ENCODE results near the gene ARRDC5.
"Not testable (repeated sequence)": the region's sequence is repeated elsewhere in the genome, so short reads cannot be mapped to it uniquely, and the experiment has no call there.

Gene ARRDC5

DNA sequence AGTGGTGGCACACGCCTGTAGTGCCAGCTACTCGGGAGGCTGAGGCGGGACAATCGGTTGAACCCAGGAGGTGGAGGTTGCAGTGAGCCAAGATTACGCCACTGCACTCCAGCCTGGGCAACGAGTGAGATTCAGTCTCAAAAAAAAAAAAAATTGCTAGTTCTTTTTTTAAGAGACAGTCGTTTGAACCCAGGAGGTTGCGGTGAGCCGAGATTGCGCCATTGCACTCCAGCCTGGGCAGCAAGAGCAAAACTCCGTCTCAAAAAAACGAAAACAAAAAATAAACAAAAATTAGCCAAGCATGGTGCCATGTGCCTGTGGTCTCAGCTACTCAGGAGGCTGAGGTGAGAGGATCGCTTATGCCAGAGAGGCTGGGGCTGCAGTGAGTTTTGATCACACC is 1.8 kb downstream of the ARRDC5 start:
- H3K9me3 Mint-ChIP-seq, H3K4me3 Mint-ChIP-seq: not testable (repeated sequence)

DNA sequence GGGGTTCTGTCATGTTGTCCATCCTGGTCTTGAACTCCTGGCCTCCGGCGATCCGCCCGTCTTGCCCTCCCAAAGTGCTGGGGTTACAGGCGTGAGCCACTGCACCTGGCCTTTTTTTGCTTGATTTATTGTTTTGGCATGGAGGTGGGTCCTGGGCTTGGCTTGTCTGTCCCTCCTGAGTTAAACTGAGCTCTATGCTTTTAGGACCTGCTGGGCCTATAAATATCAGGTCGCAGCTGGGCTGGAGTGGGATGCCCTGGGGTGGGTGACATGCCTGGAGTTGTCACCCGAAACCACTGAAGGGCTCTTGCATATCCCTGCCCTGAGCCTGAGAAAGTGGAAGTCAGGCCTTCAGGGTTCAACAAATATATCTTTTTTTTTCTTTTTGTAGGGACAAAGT is 5.5 kb downstream of the ARRDC5 start:
- ATAC-seq (replicated peaks) = no peak
- no peak for DNase-seq
- Mint-ChIP-seq H3K4me3 (no peak overlapping the region), H3K36me3 (peaks cover 0 to 2% of the 10 kb centered on the region in 2 donors), H3K27me3 (no peaks in the 10 kb centered on the region), H3K4me1 (peaks cover 15 to 32% of the 10 kb centered on the region in 2 donors), H3K9me3 (no peaks in the 10 kb centered on the region), H3K27ac (no peak overlapping the region)

More for the DNA sequence above, 1.8 kb downstream of the ARRDC5 start:
- not testable (repeated sequence) for DNase-seq; ATAC-seq (replicated peaks); H3K36me3 Mint-ChIP-seq; H3K27me3 Mint-ChIP-seq; H3K27ac Mint-ChIP-seq
- H3K4me1 Mint-ChIP-seq = peaks cover 4 to 22% of the 10 kb centered on the region in 2 donors

DNA sequence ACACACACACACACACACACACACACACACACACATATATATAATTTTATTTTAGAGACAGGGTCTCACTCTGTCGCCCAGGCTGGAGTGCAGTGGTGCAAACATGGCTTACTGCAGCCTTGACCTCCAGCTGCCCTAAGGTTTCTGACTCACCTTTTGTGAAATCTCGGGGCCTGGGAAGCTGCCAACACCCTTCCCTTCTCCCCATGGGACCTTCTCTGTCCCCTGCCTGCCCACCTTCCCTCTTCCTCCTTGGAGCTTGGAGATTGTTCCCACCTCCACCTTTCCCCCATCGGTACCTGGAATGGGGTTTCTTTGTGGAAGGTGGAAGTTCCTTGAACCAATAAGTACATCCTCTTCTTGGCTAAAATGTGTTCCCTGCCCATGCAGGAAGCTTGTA is 6.3 kb downstream of the ARRDC5 start:
- ATAC-seq (replicated peaks) = no peak
- Mint-ChIP-seq H3K4me3 (no peak overlapping the region), H3K9me3 (no peaks in the 10 kb centered on the region), H3K36me3 (peaks cover 0 to under 1% of the 10 kb centered on the region in 2 donors), H3K27me3 (no peaks in the 10 kb centered on the region), H3K27ac (no peak overlapping the region), H3K4me1 (peaks cover 13 to 25% of the 10 kb centered on the region in 2 donors)
- DNase-seq = no peak

DNA sequence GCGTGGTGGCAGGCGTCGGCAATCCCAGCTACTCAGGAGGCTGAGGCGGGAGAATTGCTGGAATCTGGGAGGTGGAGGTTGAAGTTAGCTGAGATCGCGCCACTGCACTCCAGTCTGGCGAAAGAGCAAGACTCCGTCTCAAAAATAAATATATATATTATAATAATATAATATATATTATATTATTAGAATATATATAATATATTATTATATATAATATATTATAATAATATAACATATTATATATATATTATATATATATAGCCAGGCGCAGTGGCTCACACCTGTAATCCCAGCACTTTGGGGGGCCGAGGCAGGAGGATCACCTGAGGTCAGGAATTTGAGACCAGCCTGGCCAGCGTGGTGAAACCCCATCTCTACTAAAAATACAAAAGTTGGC is 9.7 kb downstream of the ARRDC5 start:
- not testable (repeated sequence) for ATAC-seq (replicated peaks); H3K27ac Mint-ChIP-seq; DNase-seq; H3K27me3 Mint-ChIP-seq; H3K4me3 Mint-ChIP-seq; H3K9me3 Mint-ChIP-seq
- peaks cover 9 to 10% of the 10 kb centered on the region in 2 donors for H3K36me3 Mint-ChIP-seq
- H3K4me1 Mint-ChIP-seq = peaks cover 13 to 25% of the 10 kb centered on the region in 2 donors

DNA sequence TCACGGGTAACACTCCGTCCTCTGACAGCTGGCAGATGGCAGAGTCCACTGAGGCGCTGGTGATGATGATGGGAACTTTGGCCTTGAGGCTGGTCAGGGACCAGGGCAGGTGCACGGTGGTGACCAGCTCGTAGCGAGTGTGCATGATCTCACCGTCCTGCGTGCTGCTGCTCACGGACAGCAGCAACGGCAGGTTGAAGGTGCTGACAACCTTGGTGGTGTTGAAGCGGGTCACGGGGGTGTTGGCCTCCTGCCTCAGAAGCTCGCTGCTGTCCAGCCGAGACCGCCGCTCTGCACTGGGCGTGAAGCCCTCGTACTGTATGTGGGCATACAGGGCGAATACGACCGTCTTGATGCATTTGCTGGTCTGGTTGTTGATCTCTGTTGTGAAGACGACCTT is 11.6 kb downstream of the ARRDC5 start:
- H3K27me3 Mint-ChIP-seq = no peaks in the 10 kb centered on the region
- H3K27ac Mint-ChIP-seq = no peak overlapping the region
- ATAC-seq (replicated peaks) (no peak), DNase-seq (no peak)
- H3K9me3 Mint-ChIP-seq = no peaks in the 10 kb centered on the region
- H3K4me3 Mint-ChIP-seq = no peak overlapping the region
- H3K36me3 Mint-ChIP-seq = peaks cover 9 to 10% of the 10 kb centered on the region in 2 donors
- H3K4me1 Mint-ChIP-seq = peaks cover 11 to 19% of the 10 kb centered on the region in 2 donors

DNA sequence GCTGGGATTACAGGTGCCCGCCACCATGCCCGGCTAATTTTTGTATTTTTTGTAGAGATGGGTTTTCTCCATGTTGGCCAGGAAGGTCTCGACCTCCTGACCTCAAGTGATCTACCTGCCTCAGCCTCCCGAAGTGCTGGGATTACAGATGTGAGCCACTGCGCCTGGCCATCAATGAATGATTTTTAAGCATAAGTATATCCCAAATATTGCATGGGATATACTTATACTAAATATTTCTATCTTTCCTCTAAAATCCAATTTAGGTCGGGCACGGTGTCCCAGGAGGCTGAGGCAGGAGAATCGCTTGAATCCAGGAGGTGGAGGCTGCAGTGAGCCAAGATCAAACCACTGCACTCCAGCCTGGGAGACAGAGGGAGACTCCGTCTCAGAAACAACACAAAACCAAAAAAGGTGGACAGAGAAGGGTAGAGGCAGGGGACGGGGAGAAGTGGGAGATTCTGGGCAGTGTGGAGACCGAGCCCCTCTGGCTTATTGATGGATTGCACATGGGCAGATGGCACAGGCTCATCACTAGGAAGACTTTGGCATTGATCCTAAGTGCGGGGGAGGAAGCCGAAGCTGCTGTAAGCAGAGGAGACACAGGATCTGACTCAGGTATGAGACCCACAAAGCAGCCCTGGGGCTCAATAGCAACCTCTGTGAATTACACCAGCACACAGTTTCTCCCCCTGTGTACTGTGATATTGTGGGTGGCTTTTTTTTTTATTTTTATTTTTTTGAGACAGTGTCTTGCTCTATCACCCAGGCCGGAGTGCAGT is 13.5 kb downstream of the ARRDC5 start:
- Mint-ChIP-seq H3K4me3 (peak overlapping the region in 1 of 2 donors; percentile 48), H3K4me1 (peaks cover 0 to under 1% of the 10 kb centered on the region in 2 donors), H3K36me3 (peaks cover 9 to 10% of the 10 kb centered on the region in 2 donors), H3K27ac (no peak overlapping the region), H3K27me3 (no peaks in the 10 kb centered on the region), H3K9me3 (no peaks in the 10 kb centered on the region)
- ATAC-seq (replicated peaks) (no peak), DNase-seq (no peak)

DNA sequence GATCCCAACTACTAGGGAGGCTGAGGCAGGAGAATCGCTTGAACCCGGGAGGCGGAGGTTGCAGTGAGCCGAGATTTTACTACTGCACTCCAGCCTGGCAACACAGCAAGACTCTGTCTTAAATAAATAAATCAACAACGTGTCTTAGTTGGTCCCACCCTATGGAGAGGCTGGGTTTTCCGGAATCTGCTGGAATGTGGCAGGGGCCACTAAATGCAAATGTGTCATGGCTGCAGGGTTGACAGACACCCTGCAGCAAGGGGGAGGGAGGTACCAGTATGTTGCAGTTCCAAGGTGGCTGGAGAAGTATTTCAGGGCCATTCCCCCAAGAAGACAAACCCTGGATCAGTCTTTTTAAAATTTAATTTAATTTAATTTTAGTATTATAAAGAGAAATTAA is 14.9 kb downstream of the ARRDC5 start:
- H3K4me1 Mint-ChIP-seq; H3K4me3 Mint-ChIP-seq; ATAC-seq (replicated peaks); H3K9me3 Mint-ChIP-seq; DNase-seq; H3K27ac Mint-ChIP-seq; H3K27me3 Mint-ChIP-seq: not testable (repeated sequence)
- H3K36me3 Mint-ChIP-seq = peaks cover 9 to 10% of the 10 kb centered on the region in 2 donors

DNA sequence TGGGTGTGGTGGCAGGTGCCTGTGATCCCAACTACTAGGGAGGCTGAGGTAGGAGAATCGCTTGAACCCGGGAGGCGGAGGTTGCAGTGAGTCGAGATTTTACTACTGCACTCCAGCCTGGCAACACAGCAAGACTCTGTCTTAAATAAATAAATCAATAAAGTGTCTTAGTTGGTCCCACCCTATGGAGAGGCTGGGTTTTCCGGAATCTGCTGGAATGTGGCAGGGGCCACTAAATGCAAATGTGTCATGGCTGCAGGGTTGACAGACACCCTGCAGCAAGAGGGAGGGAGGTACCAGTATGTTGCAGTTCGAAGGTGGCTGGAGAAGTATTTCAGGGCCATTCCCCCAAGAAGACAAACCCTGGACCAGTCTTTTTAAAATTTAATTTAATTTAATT is 17.7 kb downstream of the ARRDC5 start:
- not testable (repeated sequence) for H3K36me3 Mint-ChIP-seq; H3K4me1 Mint-ChIP-seq; H3K9me3 Mint-ChIP-seq; H3K4me3 Mint-ChIP-seq; H3K27me3 Mint-ChIP-seq; DNase-seq; H3K27ac Mint-ChIP-seq; ATAC-seq (replicated peaks)

DNA sequence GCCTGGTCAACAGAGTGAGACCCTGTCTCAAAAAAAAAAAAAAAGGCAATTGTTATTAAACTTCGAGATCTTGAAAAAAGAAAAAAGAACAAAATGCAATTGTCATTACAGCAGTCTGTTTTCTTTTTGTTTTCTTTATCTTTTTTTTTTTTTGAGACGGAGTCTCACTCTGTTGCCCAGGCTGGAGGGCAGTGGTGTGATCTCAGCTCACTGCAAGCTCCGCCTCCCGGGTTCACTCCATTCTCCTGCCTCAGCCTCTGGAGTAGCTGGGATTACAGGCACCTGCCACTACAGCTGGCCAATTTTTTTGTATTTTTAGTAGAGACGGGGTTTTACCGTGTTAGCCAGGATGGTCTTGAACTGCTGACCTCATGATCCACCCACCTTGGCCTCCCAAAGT is 19.8 kb downstream of the ARRDC5 start:
- H3K27ac Mint-ChIP-seq; DNase-seq; ATAC-seq (replicated peaks): not testable (repeated sequence)

DNA sequence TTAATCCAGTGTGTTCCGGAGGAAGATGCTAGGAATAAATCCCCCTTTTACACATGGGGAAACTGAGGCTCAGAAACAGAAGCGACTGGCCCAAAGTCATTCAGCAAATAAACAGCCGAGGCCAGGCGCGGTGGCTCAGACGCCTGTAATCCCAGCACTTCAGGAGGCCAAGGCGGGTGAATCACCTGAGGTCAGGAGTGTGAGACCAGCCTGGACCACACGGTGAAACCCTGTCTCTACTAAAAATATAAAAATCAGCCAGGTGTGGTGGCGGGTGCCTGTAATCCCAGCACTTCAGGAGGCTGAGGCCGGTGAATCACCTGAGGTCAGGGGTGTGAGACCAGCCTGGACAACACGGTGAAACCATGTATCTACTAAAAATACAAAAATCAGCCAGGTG is 23.7 kb downstream of the ARRDC5 start:
- Mint-ChIP-seq H3K36me3 (no peaks in the 10 kb centered on the region), H3K27me3 (peaks cover 0 to 11% of the 10 kb centered on the region in 2 donors), H3K4me1 (peaks cover 9 to 17% of the 10 kb centered on the region in 2 donors), H3K27ac (no peak overlapping the region), H3K4me3 (no peak overlapping the region), H3K9me3 (no peaks in the 10 kb centered on the region)
- DNase-seq (no peak), ATAC-seq (replicated peaks) (no peak)

More for the DNA sequence above, 19.8 kb downstream of the ARRDC5 start:
- H3K9me3 Mint-ChIP-seq, H3K27me3 Mint-ChIP-seq, H3K36me3 Mint-ChIP-seq, H3K4me3 Mint-ChIP-seq: not testable (repeated sequence)
- H3K4me1 Mint-ChIP-seq = peaks cover 9 to 11% of the 10 kb centered on the region in 2 donors

DNA sequence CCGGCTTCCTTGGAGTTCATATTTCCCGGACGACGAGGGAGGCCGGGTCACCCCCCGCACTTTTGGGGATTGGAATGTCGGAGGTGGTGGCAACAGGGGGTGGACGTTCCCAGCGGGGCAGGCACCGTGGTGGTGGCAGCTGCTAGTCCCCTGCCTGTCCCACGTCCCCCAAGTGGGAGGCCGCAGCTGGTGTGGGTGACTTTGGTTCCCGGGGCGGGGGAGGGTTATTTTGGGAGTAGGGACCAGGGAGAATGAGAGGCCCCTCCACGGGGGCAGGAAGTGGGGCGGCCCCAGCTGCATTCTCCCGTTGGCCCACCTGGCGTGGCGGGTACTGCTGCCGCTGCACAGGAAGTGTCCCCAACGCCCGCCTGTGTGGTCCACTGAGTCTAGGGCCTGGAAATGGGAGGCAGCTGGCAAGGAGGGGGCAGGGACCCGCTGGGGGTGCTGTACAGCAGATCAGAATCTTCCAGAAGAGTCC is 24.2 kb downstream of the ARRDC5 start:
- Mint-ChIP-seq H3K9me3 (no peaks in the 10 kb centered on the region), H3K27me3 (peaks cover 0 to 11% of the 10 kb centered on the region in 2 donors), H3K4me3 (peak overlapping the region; percentile 66 to 74), H3K36me3 (no peaks in the 10 kb centered on the region), H3K27ac (peak overlapping the region; percentile 77), H3K4me1 (peaks cover 7 to 17% of the 10 kb centered on the region in 2 donors)
- ATAC-seq (replicated peaks) (peak; percentile 34 to 47), DNase-seq (no peak)

DNA sequence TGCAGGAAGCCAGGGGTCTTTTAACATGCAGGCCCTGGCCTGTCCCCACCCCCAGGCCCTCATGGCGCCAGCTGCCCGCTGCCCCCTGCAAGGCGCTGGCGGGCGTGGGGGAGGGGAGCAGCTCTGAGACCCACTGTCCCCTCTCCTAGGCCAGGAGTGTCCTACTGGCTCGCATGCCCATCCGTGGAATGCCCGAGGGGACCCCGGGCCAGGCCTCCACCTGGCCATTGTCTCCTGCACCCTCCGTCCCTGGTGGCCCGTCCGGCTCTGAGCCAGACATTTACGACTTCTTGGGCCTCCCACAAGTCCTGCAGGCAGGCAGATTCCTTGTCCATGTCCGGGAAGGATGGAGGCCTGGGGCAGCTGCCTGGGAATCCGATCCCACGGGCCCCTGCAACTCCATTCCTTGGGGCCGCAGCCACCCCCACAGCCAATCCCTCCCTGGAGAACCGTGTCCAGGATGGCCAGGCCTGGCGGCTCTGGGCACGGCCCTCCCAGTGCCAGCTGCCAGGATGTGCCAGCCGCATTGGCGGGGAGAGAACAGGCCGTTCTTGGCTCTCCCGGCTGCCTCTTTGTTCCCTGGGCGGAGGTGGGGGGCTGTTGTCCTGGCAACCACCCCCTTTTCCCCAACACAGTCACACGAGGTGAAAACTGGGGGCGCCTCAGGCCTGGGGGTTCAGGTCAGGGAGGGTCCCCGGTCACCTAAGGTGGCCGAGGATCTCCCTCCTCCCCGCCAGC is 24.8 kb downstream of the ARRDC5 start:
- no peak for DNase-seq
- Mint-ChIP-seq H3K9me3 (no peaks in the 10 kb centered on the region), H3K4me1 (peaks cover 6 to 17% of the 10 kb centered on the region in 2 donors), H3K36me3 (no peaks in the 10 kb centered on the region), H3K4me3 (peak overlapping the region; percentile 66 to 74), H3K27me3 (peaks cover 0 to 11% of the 10 kb centered on the region in 2 donors), H3K27ac (no peak overlapping the region)
- no peak for ATAC-seq (replicated peaks)

DNA sequence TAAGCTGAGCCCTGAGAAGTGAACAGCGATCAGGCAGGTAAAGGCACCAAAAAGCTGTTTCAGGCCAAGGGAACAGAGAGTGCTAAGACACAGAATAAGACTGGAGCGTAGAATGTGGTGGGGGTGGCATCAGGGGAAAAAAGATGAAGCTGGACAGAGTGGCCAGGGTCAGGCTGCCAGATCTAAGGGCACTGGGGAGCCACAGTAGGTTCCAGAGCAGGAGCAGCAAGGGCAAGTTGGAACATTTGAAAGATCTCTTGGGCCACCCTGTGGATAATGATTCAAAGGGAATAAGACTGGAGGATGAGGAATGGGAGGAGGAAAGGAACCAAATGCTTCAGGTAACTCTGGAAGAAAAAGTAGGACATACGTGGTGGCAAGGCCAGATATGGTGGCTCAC is 28.8 kb downstream of the ARRDC5 start:
- ATAC-seq (replicated peaks) = no peak
- peaks cover 0 to 11% of the 10 kb centered on the region in 2 donors for H3K27me3 Mint-ChIP-seq
- H3K36me3 Mint-ChIP-seq = no peaks in the 10 kb centered on the region

DNA sequence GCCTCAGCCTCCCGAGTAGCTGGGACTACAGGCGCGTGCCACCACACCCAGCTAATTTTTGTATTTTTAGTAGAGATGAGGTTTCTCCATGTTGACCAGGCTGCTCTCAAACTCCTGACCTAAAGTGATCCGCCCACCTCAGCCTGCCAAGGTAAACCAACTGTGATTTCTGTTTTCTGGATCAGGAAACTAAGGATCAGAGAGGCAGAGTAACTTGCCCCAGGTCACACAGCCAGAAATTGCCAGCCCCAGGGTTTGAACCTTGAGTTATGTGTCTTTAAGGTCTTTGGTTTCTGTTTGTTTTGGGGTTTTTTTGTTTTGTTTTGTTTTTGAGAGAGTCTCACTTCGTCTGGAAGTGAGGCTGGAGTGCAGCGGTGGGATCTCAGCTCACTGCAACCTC is 31.0 kb downstream of the ARRDC5 start:
- DNase-seq (no peak), ATAC-seq (replicated peaks) (no peak)
- Mint-ChIP-seq H3K27ac (no peak overlapping the region), H3K27me3 (no peaks in the 10 kb centered on the region), H3K4me1 (peaks cover 10 to 26% of the 10 kb centered on the region in 2 donors), H3K4me3 (no peak overlapping the region), H3K36me3 (no peaks in the 10 kb centered on the region), H3K9me3 (no peaks in the 10 kb centered on the region)

More for the DNA sequence above, 28.8 kb downstream of the ARRDC5 start:
- H3K4me3 Mint-ChIP-seq = no peak overlapping the region
- no peak for DNase-seq
- no peaks in the 10 kb centered on the region for H3K9me3 Mint-ChIP-seq
- H3K4me1 Mint-ChIP-seq = peaks cover 15 to 30% of the 10 kb centered on the region in 2 donors
- H3K27ac Mint-ChIP-seq = no peak overlapping the region

Data from stimulated activated naive B cell treated with anti-CD40 and anti-IgM and Interleukin-4, amounts not matched to agents 10 μg/mL and 1 μg/mL and 100 μg/mL, for 72 hours (primary cell).